Astrocyte (in vitro differentiated cells and primary cell): ENCODE results near the gene PDE3A. TPM values are rescaled to one million over a fixed set of nuclear protein-coding genes. Genes with fewer than 3 reads are reported as not detected.

ENCODE experiments used
- DNase-seq: peaks from one replicate; pipeline ENCODE4 v3.0.0-alpha.2; 2010; ENCODE audit warnings: low read depth
- FAIRE-seq: peaks from 2 replicates; lab custom pipeline; 2011; peaks lifted over from hg19 to GRCh38; lab: Jason Lieb, UNC
- H2AFZ ChIP-seq: 2 replicates; pipeline ENCODE4 v1.6.0; 2012; ENCODE audit warnings: low read depth, low read length, inconsistent platforms
- H3K27ac ChIP-seq: 2 replicates; pipeline ENCODE4 v1.5.1; 2011; ENCODE audit warnings: low read depth, low read length, inconsistent platforms
- H3K27me3 ChIP-seq: 2 replicates; pipeline ENCODE4 v1.6.0; 2011; ENCODE audit warnings: low read length, inconsistent platforms; ENCODE audit not compliant: insufficient read depth
- H3K36me3 ChIP-seq: 2 replicates; pipeline ENCODE4 v1.5.1; 2011; ENCODE audit warnings: low read length, inconsistent platforms; ENCODE audit not compliant: insufficient read depth
- H3K4me1 ChIP-seq: 2 replicates; pipeline ENCODE4 v1.5.1; 2011; ENCODE audit warnings: low read length, inconsistent platforms; ENCODE audit not compliant: insufficient read depth
- H3K4me2 ChIP-seq: 2 replicates; pipeline ENCODE4 v1.6.0; 2012; ENCODE audit warnings: low read length, inconsistent platforms
- H3K4me3 ChIP-seq: 2 replicates; pipeline ENCODE4 v1.5.1; 2011; ENCODE audit warnings: low read depth, mild to moderate bottlenecking, low read length, inconsistent platforms; ENCODE audit not compliant: insufficient read depth
- H3K79me2 ChIP-seq: 2 replicates; pipeline ENCODE4 v1.6.0; 2012; ENCODE audit warnings: mild to moderate bottlenecking, low read length, inconsistent platforms; ENCODE audit not compliant: insufficient read depth
- H3K9ac ChIP-seq: 2 replicates; pipeline ENCODE4 v1.6.0; 2012; ENCODE audit warnings: mild to moderate bottlenecking, low read length, inconsistent platforms
- H3K9me3 ChIP-seq: 2 replicates; pipeline ENCODE4 v1.5.1; 2012; ENCODE audit warnings: low read depth, mild to moderate bottlenecking, low read length, inconsistent platforms; ENCODE audit not compliant: insufficient read depth
- H4K20me1 ChIP-seq: 2 replicates; pipeline ENCODE4 v1.6.0; 2012; ENCODE audit warnings: low read length, inconsistent platforms; ENCODE audit not compliant: insufficient read depth
- H3K27ac Mint-ChIP-seq: one replicate; pipeline ENCODE4 v1.8.0; 2021; ENCODE audit warnings: mild to moderate bottlenecking, mixed read lengths; ENCODE audit not compliant: unreplicated experiment
- H3K27me3 Mint-ChIP-seq: one replicate; pipeline ENCODE4 v1.8.0; 2021; ENCODE audit warnings: low read depth, mixed read lengths; ENCODE audit not compliant: unreplicated experiment
- H3K36me3 Mint-ChIP-seq: one replicate; pipeline ENCODE4 v1.8.0; 2021; ENCODE audit warnings: low read depth, mixed read lengths; ENCODE audit not compliant: unreplicated experiment
- H3K4me1 Mint-ChIP-seq: one replicate; pipeline ENCODE4 v1.8.0; 2021; ENCODE audit warnings: low read depth, mixed read lengths; ENCODE audit not compliant: unreplicated experiment
- H3K4me3 Mint-ChIP-seq: one replicate; pipeline ENCODE4 v1.8.0; 2021; ENCODE audit warnings: mild to moderate bottlenecking, moderate library complexity, mixed read lengths; ENCODE audit not compliant: unreplicated experiment
- H3K9me3 Mint-ChIP-seq: one replicate; pipeline ENCODE4 v1.8.0; 2021; ENCODE audit warnings: mild to moderate bottlenecking, mixed read lengths; ENCODE audit not compliant: unreplicated experiment
- CTCF ChIP-seq: IDR thresholded peaks from 2 replicates; pipeline ENCODE4 v1.5.1; 2011; ENCODE audit warnings: low read depth, mild to moderate bottlenecking, inconsistent platforms, low read length, moderate library complexity; ENCODE audit not compliant: insufficient read depth
- EZH2 ChIP-seq: IDR thresholded peaks from 2 replicates; pipeline ENCODE4 v1.6.1; 2012; ENCODE audit warnings: mild to moderate bottlenecking, low read length, inconsistent platforms; ENCODE audit not compliant: insufficient read depth
- total RNA-seq: library from RNA; stranded (reverse); gene quantifications from 2 replicates; pipeline ENCODE4 v1.2.1, GENCODE V29; 2021

The PDE3A gene
- total RNA-seq, 1 donor from 2014 or later = 1.7 TPM

- Histone ChIP-seq H3K4me3 (no peak overlapping the region), H3K9me3 (no peaks in the 10 kb centered on the region), H2AFZ (no peak overlapping the region), H3K27ac (no peak overlapping the region), H3K9ac (no peak overlapping the region), H3K36me3 (no peaks in the 10 kb centered on the region), H4K20me1 (no peaks in the 10 kb centered on the region), H3K4me2 (no peak overlapping the region), H3K4me1 (no peaks in the 10 kb centered on the region), H3K79me2 (no peaks in the 10 kb centered on the region), H3K27me3 (no peaks in the 10 kb centered on the region)
- FAIRE-seq (no peak), DNase-seq (peak; percentile 57)
- Mint-ChIP-seq H3K27ac (no peak overlapping the region), H3K27me3 (no peaks in the 10 kb centered on the region), H3K36me3 (no peaks in the 10 kb centered on the region), H3K4me1 (no peaks in the 10 kb centered on the region), H3K4me3 (no peak overlapping the region), H3K9me3 (no peaks in the 10 kb centered on the region)
- no peak for TF ChIP-seq EZH2
- TF ChIP-seq CTCF = no peak
Measured at GRCh38 chr12:20415028-20415427, 46.7 kb downstream of the PDE3A start.

GRCh38 chr12:20415641-20416040, 47.3 kb downstream of the PDE3A start:
- no peaks in the 10 kb centered on the region for H3K79me2 ChIP-seq

More at GRCh38 chr12:20415641-20416040, 47.3 kb downstream of the PDE3A start:
- Histone ChIP-seq H3K9me3 (no peaks in the 10 kb centered on the region), H3K4me2 (no peak overlapping the region), H4K20me1 (no peaks in the 10 kb centered on the region), H3K27me3 (no peaks in the 10 kb centered on the region), H3K9ac (no peak overlapping the region), H3K36me3 (no peaks in the 10 kb centered on the region), H2AFZ (no peak overlapping the region), H3K4me3 (no peak overlapping the region), H3K27ac (no peak overlapping the region), H3K4me1 (no peaks in the 10 kb centered on the region)
- Mint-ChIP-seq H3K9me3 (no peaks in the 10 kb centered on the region), H3K4me3 (no peak overlapping the region), H3K27ac (no peak overlapping the region), H3K27me3 (no peaks in the 10 kb centered on the region), H3K36me3 (no peaks in the 10 kb centered on the region), H3K4me1 (no peaks in the 10 kb centered on the region)
- TF ChIP-seq EZH2 = no peak
- no peak for TF ChIP-seq CTCF
- FAIRE-seq = peak; percentile 32
- no peak for DNase-seq
